SK-N-SH (cell line): ENCODE data around the gene AK5. TPM values are rescaled to one million over a fixed set of nuclear protein-coding genes. Genes with fewer than 3 reads are reported as not detected.

ENCODE experiments used
- CTCF ChIA-PET: fragments of 300-600, 350-600 bp; formaldehyde crosslinking; extraction: SDS; loops from one replicate; lab custom pipeline; 2021; lab: Yijun Ruan, JAX
- POLR2A ChIA-PET: fragments of 350-600 bp; sonication (Branson Sonifier 250); formaldehyde crosslinking; extraction: SDS; loops from one replicate; lab custom pipeline; 2020; ENCODE audit warnings: antibody characterized with exemption, inconsistent platforms; lab: Yijun Ruan, JAX
- DNase-seq: peaks from one replicate; pipeline ENCODE4 v3.0.0; 2012
- H2AFZ ChIP-seq: fragments of 200-600 bp; sonication (generic); 2 replicates; pipeline ENCODE4 v1.8.1; 2016; ENCODE audit warnings: antibody characterized with exemption, mild to moderate bottlenecking, low read depth
- H3F3A ChIP-seq: fragments of 200-600 bp; sonication (generic); replicated peaks from 2 replicates; pipeline ENCODE3; 2016; ENCODE audit warnings: antibody characterized with exemption, mild to moderate bottlenecking; ENCODE audit not compliant: insufficient read depth
- H3K27ac ChIP-seq, 2 experiments: fragments of 200-500 bp in 1 of 2; fragments of 200-600 bp in 1 of 2; sonication (Bioruptor generic) in 1 of 2; sonication (generic), shearing (Covaris generic) in 1 of 2; 2 replicates each; pipeline versions ENCODE4 v1.5.1 to v1.6.1; 2014 to 2016; ENCODE audit warnings: low read depth in 2 of 2, inconsistent platforms in 1 of 2, low read length in 1 of 2, mild to moderate bottlenecking in 1 of 2, mixed read lengths in 1 of 2
- H3K27me3 ChIP-seq: fragments of 200-600 bp; sonication (generic), shearing (Covaris generic); 2 replicates; pipeline ENCODE4 v1.6.1; 2016; ENCODE audit warnings: mixed run types; ENCODE audit not compliant: insufficient read depth
- H3K36me3 ChIP-seq, 2 experiments: fragments of 200-500 bp in 1 of 2; fragments of 200-600 bp in 1 of 2; sonication (Bioruptor generic) in 1 of 2; sonication (generic) in 1 of 2; replicated peaks in 1 of 2; 2 replicates each; pipeline versions ENCODE3 to v1.5.1; 2014 to 2016; ENCODE audit warnings: low read length in 1 of 2, mild to moderate bottlenecking in 1 of 2; ENCODE audit not compliant: insufficient read depth in 2 of 2, control insufficient read depth in 1 of 2
- H3K4me1 ChIP-seq, 2 experiments: fragments of 200-500 bp in 1 of 2; fragments of 200-600 bp in 1 of 2; sonication (Bioruptor generic) in 1 of 2; sonication (generic), shearing (Covaris generic) in 1 of 2; 2 replicates each; pipeline versions ENCODE4 v1.5.1 to v1.6.1; 2014 to 2016; ENCODE audit warnings: low read depth in 1 of 2, low read length in 1 of 2, mixed run types in 1 of 2; ENCODE audit not compliant: insufficient read depth in 2 of 2, control insufficient read depth in 1 of 2
- H3K4me2 ChIP-seq: fragments of 200-600 bp; sonication (generic), shearing (Covaris generic); 2 replicates; pipeline ENCODE4 v1.6.1; 2017; ENCODE audit warnings: mixed run types
- H3K4me3 ChIP-seq, 2 experiments: fragments of 200-500 bp in 1 of 2; fragments of 200-600 bp in 1 of 2; sonication (Bioruptor generic) in 1 of 2; sonication (generic), shearing (Covaris generic) in 1 of 2; 2 replicates each; pipeline versions ENCODE4 v1.5.1 to v1.8.1; 2014 to 2016; ENCODE audit warnings: low read depth in 2 of 2, inconsistent platforms in 1 of 2, low read length in 1 of 2, mild to moderate bottlenecking in 1 of 2, mixed read lengths in 1 of 2, moderate library complexity in 1 of 2
- H3K79me2 ChIP-seq: fragments of 200-600 bp; sonication (generic); 2 replicates; pipeline ENCODE4 v1.8.1; 2017; ENCODE audit warnings: mild to moderate bottlenecking; ENCODE audit not compliant: insufficient read depth
- H3K9ac ChIP-seq: fragments of 200-600 bp; sonication (generic); 2 replicates; pipeline ENCODE4 v1.6.1; 2017; ENCODE audit warnings: mixed run types
- H3K9me2 ChIP-seq: fragments of 200-600 bp; sonication (generic); 2 replicates; pipeline ENCODE4 v1.6.1; 2017; ENCODE audit warnings: mixed run types
- H3K9me3 ChIP-seq: fragments of 200-600 bp; sonication (generic); 2 replicates; pipeline ENCODE4 v1.6.1; 2017; ENCODE audit warnings: mixed run types, mild to moderate bottlenecking, moderate library complexity
- H4K20me1 ChIP-seq: fragments of 200-600 bp; sonication (generic); 2 replicates; pipeline ENCODE4 v1.6.1; 2017; ENCODE audit warnings: mild to moderate bottlenecking, mixed run types; ENCODE audit not compliant: insufficient read depth
- ELF1 ChIP-seq: IDR thresholded peaks from 2 replicates; pipeline ENCODE4 v1.4.0; 2012
- EP300 ChIP-seq, 2 experiments: IDR thresholded peaks; 2 replicates each; pipeline versions ENCODE4 v1.4.0 to v1.6.1; 2012; ENCODE audit warnings: borderline replicate concordance in 1 of 2, low read depth in 1 of 2, low read length in 1 of 2
- EZH2phosphoT487 ChIP-seq: fragments of 200-600 bp; sonication (generic); IDR thresholded peaks from 2 replicates; pipeline ENCODE4 v1.6.1; 2017; ENCODE audit warnings: low read depth, mixed run types, mild to moderate bottlenecking, antibody characterized with exemption, moderate library complexity, borderline replicate concordance
- FOSL2 ChIP-seq: IDR thresholded peaks from 2 replicates; pipeline ENCODE4 v1.4.0; 2012; ENCODE audit warnings: low read depth, mild to moderate bottlenecking, moderate library complexity, borderline replicate concordance
- FOXJ3 ChIP-seq: sonication (generic); formaldehyde crosslinking; IDR thresholded peaks from 2 replicates; pipeline ENCODE4 v1.5.1; 2020; ENCODE audit warnings: mild to moderate bottlenecking, missing genetic modification reagents
- FOXM1 ChIP-seq: IDR thresholded peaks from 2 replicates; pipeline ENCODE4 v1.4.0; 2012; ENCODE audit warnings: low read depth, mild to moderate bottlenecking
- GATA2 ChIP-seq: sonication (generic); formaldehyde crosslinking; IDR thresholded peaks from 2 replicates; pipeline ENCODE4 v1.5.0; 2020; ENCODE audit warnings: mild to moderate bottlenecking, missing genetic modification reagents
- MAX ChIP-seq: IDR thresholded peaks from 2 replicates; pipeline ENCODE4 v1.4.0; 2012; ENCODE audit warnings: low read depth
- MEF2A ChIP-seq: IDR thresholded peaks from 2 replicates; pipeline ENCODE4 v1.4.0; 2012; ENCODE audit warnings: low read depth, borderline replicate concordance
- MXI1 ChIP-seq: IDR thresholded peaks from 2 replicates; pipeline ENCODE4 v1.6.1; 2012; ENCODE audit warnings: mild to moderate bottlenecking, low read depth, low read length, improper control_type of control experiment
- NRF1 ChIP-seq: IDR thresholded peaks from 2 replicates; pipeline ENCODE4 v1.6.1; 2012; ENCODE audit warnings: low read depth, mild to moderate bottlenecking, low read length
- RAD21 ChIP-seq: IDR thresholded peaks from 2 replicates; pipeline ENCODE4 v1.6.1; 2012; ENCODE audit warnings: mild to moderate bottlenecking, low read length
- RXRA ChIP-seq: IDR thresholded peaks from 2 replicates; pipeline ENCODE4 v1.4.0; 2012; ENCODE audit warnings: low read depth, mild to moderate bottlenecking, borderline replicate concordance
- SIN3A ChIP-seq: IDR thresholded peaks from 2 replicates; pipeline ENCODE4 v1.6.1; 2012; ENCODE audit warnings: low read depth, mild to moderate bottlenecking, low read length, moderate library complexity, borderline replicate concordance
- SMC3 ChIP-seq: IDR thresholded peaks from 2 replicates; pipeline ENCODE4 v1.6.1; 2012; ENCODE audit warnings: low read depth, low read length, improper control_type of control experiment
- TCF12 ChIP-seq: IDR thresholded peaks from 2 replicates; pipeline ENCODE4 v1.4.0; 2012
- USF2 ChIP-seq: fragments of 150-350 bp; IDR thresholded peaks from 2 replicates; pipeline ENCODE4 v1.6.1; 2017; ENCODE audit warnings: antibody characterized with exemption, low read length, low read depth, borderline replicate concordance
- WGBS: methylation state at CpG from one replicate; pipeline ENCODE4 v1.1.6; 2017; ENCODE audit warnings: low lambda C conversion rate; 5-methylcytosine and 5-hydroxymethylcytosine counted together
- polyA plus RNA-seq, 3 experiments: library from polyadenylated mRNA; depleted of rRNA; stranded (reverse); fragments of >200 nt; gene quantifications; 2 replicates each; pipeline ENCODE4 v1.2.3, GENCODE V29; 2012
- TF ChIP-seq, protein P1 (sequence below): fragments of 150-350 bp; IDR thresholded peaks from 2 replicates; pipeline ENCODE4 v1.6.1; 2016; ENCODE audit warnings: mild to moderate bottlenecking, low read depth, low read length

AK5 gene
- polyA plus RNA-seq, 1 of the 3 experiments (the other 2 are of a cell fraction), result 22.9 TPM

GRCh38 chr1:77546890-77547289 is 265.1 kb downstream of the AK5 start:
- Histone ChIP-seq H3K27me3 (no peaks in the 10 kb centered on the region), H3K9me3 (no peaks in the 10 kb centered on the region), H3K36me3 (no peaks in the 10 kb centered on the region), H3K4me2 (no peak overlapping the region), H3K4me3 (no peak overlapping the region), H3K79me2 (no peaks in the 10 kb centered on the region), H3K9me2 (no peaks in the 10 kb centered on the region), H3K9ac (no peak overlapping the region), H3K27ac (no peak overlapping the region), H2AFZ (no peak overlapping the region), H3K4me1 (peaks cover 0 to 15% of the 10 kb centered on the region in 2 experiments; a peak in 3 of 4 replicates), H4K20me1 (no peaks in the 10 kb centered on the region), H3F3A (peaks cover 12% of the 10 kb centered on the region)
- no peak for DNase-seq
- ChIA-PET CTCF (no interaction called here), POLR2A (no interaction called here)
- WGBS, result 94% methylated on average over 3 of the region's 3 CpGs
- TF ChIP-seq FOSL2, result no peak
- no peak for TF ChIP-seq FOXM1
- no peak for TF ChIP-seq SMC3

- Histone ChIP-seq H3K9me3 (no peaks in the 10 kb centered on the region), H3K9me2 (no peaks in the 10 kb centered on the region), H4K20me1 (no peaks in the 10 kb centered on the region), H3K4me3 (no peak overlapping the region)
- DNase-seq, result no peak
- CTCF ChIA-PET, result no interaction called here
- WGBS, result 96% methylated on average over 3 of the region's 3 CpGs
- no peak for TF ChIP-seq TCF12
- no peak for TF ChIP-seq NRF1
- no peak for TF ChIP-seq SMC3
- TF ChIP-seq SIN3A, result no peak
- TF ChIP-seq MAX, result no peak
- TF ChIP-seq RAD21, result no peak
- TF ChIP-seq EZH2phosphoT487, result no peak
- TF ChIP-seq MXI1, result no peak
- TF ChIP-seq MEF2A, result no peak
- TF ChIP-seq ELF1, result no peak
- no peak for TF ChIP-seq RXRA
- no peak for TF ChIP-seq USF2
- no peak for TF ChIP-seq FOXJ3
- TF ChIP-seq FOSL2, result no peak
- no peak for TF ChIP-seq GATA2 (CRISPR knock-in tag)
- no peak for TF ChIP-seq EP300 (IDR thresholded peaks at IDR 0.05; ENCODE audit: borderline replicate concordance in 1 of 2, low read depth in 1 of 2, low read length in 1 of 2)
- TF ChIP-seq, protein P1, sequence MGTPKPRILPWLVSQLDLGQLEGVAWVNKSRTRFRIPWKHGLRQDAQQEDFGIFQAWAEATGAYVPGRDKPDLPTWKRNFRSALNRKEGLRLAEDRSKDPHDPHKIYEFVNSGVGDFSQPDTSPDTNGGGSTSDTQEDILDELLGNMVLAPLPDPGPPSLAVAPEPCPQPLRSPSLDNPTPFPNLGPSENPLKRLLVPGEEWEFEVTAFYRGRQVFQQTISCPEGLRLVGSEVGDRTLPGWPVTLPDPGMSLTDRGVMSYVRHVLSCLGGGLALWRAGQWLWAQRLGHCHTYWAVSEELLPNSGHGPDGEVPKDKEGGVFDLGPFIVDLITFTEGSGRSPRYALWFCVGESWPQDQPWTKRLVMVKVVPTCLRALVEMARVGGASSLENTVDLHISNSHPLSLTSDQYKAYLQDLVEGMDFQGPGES, result no peak
- TF ChIP-seq, all 33 proteins: peak for 0
- no peak overlapping the region for H3K27ac ChIP-seq
- H3F3A ChIP-seq, result peaks cover 4% of the 10 kb centered on the region
- peaks cover 0 to 10% of the 10 kb centered on the region in 2 experiments; a peak in 1 of 4 replicates for H3K4me1 ChIP-seq
- no peak overlapping the region for H3K9ac ChIP-seq
- POLR2A ChIA-PET, result no interaction called here
- H3K36me3 ChIP-seq, result no peaks in the 10 kb centered on the region
- H3K27me3 ChIP-seq, result no peaks in the 10 kb centered on the region
- no peak overlapping the region for H3K4me2 ChIP-seq
- H3K79me2 ChIP-seq, result no peaks in the 10 kb centered on the region
- H2AFZ ChIP-seq, result no peak overlapping the region
Measured at GRCh38 chr1:77548285-77548684, 266.5 kb downstream of the AK5 start.
